HEK293 (cell line): ENCODE measurements around the gene SYNCRIP.

ENCODE experiments used
- CTCF ChIA-PET: fragments of 350-600 bp; formaldehyde crosslinking; extraction: SDS; loops from one replicate; lab custom pipeline; 2021; ENCODE audit warnings: antibody characterized with exemption; lab: Yijun Ruan, JAX
- POLR2A ChIA-PET: fragments of 300-600 bp; formaldehyde crosslinking; extraction: SDS; loops from one replicate; lab custom pipeline; 2020; ENCODE audit warnings: antibody characterized with exemption, inconsistent platforms; lab: Yijun Ruan, JAX
- H3K27ac ChIP-seq: fragments of 200-500 bp; sonication (Bioruptor generic); 2 replicates; pipeline ENCODE4 v1.5.1; 2014; ENCODE audit warnings: low read depth, low read length, control low read depth, inconsistent platforms; ENCODE audit errors: extremely low read depth
- H3K36me3 ChIP-seq, 2 experiments: fragments of 200-500 bp in 1 of 2; sonication (Bioruptor generic) in 1 of 2; 1 replicate in 1 of 2; 2 replicates in 1 of 2; pipeline ENCODE4 v1.5.1; 2014 to 2017; ENCODE audit warnings: inconsistent platforms in 2 of 2, low read length in 2 of 2; ENCODE audit not compliant: control insufficient read depth in 2 of 2, insufficient read depth in 1 of 2
- H3K4me1 ChIP-seq: fragments of 200-500 bp; sonication (Bioruptor generic); 2 replicates; pipeline ENCODE4 v1.5.1; 2014; ENCODE audit warnings: mild to moderate bottlenecking, low read length, inconsistent platforms; ENCODE audit not compliant: control insufficient read depth, insufficient read depth
- H3K4me3 ChIP-seq: 2 replicates; pipeline ENCODE4 v1.5.1; 2011; ENCODE audit warnings: low read depth, mild to moderate bottlenecking, control low read depth, low read length, moderate library complexity
- H3K9me3 ChIP-seq: fragments of 200-500 bp; sonication (Bioruptor generic); 2 replicates; pipeline ENCODE4 v1.5.1; 2014; ENCODE audit warnings: low read depth, low read length, inconsistent platforms; ENCODE audit not compliant: control insufficient read depth, insufficient read depth
- AEBP2 ChIP-seq: fragments of 450-650 bp; formaldehyde crosslinking; IDR thresholded peaks from 2 replicates; pipeline ENCODE4 v1.5.1; 2016; ENCODE audit warnings: missing biosample characterization, missing genetic modification characterization, borderline replicate concordance
- GLIS2 ChIP-seq: fragments of 450-650 bp; formaldehyde crosslinking; IDR thresholded peaks from 2 replicates; pipeline ENCODE4 v1.5.1; 2016; ENCODE audit warnings: missing biosample characterization, missing genetic modification characterization
- HOXC10 ChIP-seq: sonication (generic); formaldehyde crosslinking; IDR thresholded peaks from 2 replicates; pipeline ENCODE4 v1.8.1; 2023; ENCODE audit warnings: mild to moderate bottlenecking, missing genetic modification reagents
- KLF10 ChIP-seq: fragments of 450-650 bp; IDR thresholded peaks from 2 replicates; pipeline ENCODE4 v1.5.1; 2018; ENCODE audit warnings: missing biosample characterization, mild to moderate bottlenecking, missing genetic modification characterization
- REPIN1 ChIP-seq: fragments of 450-650 bp; formaldehyde crosslinking; IDR thresholded peaks from 2 replicates; pipeline ENCODE4 v1.5.1; 2017; ENCODE audit warnings: missing biosample characterization, missing genetic modification characterization, low read depth
- REST ChIP-seq: fragments of 450-650 bp; formaldehyde crosslinking; IDR thresholded peaks from 2 replicates; pipeline ENCODE4 v1.5.1; 2016; ENCODE audit warnings: missing biosample characterization, missing genetic modification characterization
- SCRT1 ChIP-seq: fragments of 450-650 bp; formaldehyde crosslinking; IDR thresholded peaks from 2 replicates; pipeline ENCODE4 v1.5.1; 2016; ENCODE audit warnings: missing biosample characterization, missing genetic modification characterization, borderline replicate concordance
- ZBTB1 ChIP-seq: fragments of 450-650 bp; formaldehyde crosslinking; IDR thresholded peaks from 2 replicates; pipeline ENCODE4 v1.5.1; 2016; ENCODE audit warnings: missing biosample characterization, missing genetic modification characterization
- ZBTB21 ChIP-seq: fragments of 450-650 bp; formaldehyde crosslinking; IDR thresholded peaks from 2 replicates; pipeline ENCODE4 v1.5.1; 2017; ENCODE audit warnings: missing biosample characterization, missing genetic modification characterization
- ZFP41 ChIP-seq: fragments of 450-650 bp; formaldehyde crosslinking; IDR thresholded peaks from 2 replicates; pipeline ENCODE4 v1.5.1; 2016; ENCODE audit warnings: missing biosample characterization, missing genetic modification characterization, borderline replicate concordance
- ZIC2 ChIP-seq: fragments of 450-650 bp; formaldehyde crosslinking; IDR thresholded peaks from 2 replicates; pipeline ENCODE4 v1.5.1; 2016; ENCODE audit warnings: missing biosample characterization, missing genetic modification characterization
- ZNF239 ChIP-seq: fragments of 450-650 bp; formaldehyde crosslinking; IDR thresholded peaks from 2 replicates; pipeline ENCODE4 v1.5.1; 2016; ENCODE audit warnings: missing biosample characterization, missing genetic modification characterization
- ZNF398 ChIP-seq: fragments of 450-650 bp; formaldehyde crosslinking; IDR thresholded peaks from 2 replicates; pipeline ENCODE4 v1.5.1; 2017; ENCODE audit warnings: missing biosample characterization, missing genetic modification characterization
- ZNF426 ChIP-seq: fragments of 450-650 bp; formaldehyde crosslinking; IDR thresholded peaks from 2 replicates; pipeline ENCODE4 v1.5.1; 2017; ENCODE audit warnings: missing biosample characterization, missing genetic modification characterization, mild to moderate bottlenecking, inconsistent platforms, moderate library complexity
- ZNF521 ChIP-seq: fragments of 450-650 bp; formaldehyde crosslinking; IDR thresholded peaks from 2 replicates; pipeline ENCODE4 v1.5.1; 2017; ENCODE audit warnings: missing biosample characterization, mild to moderate bottlenecking, missing genetic modification characterization
- ZNF548 ChIP-seq: fragments of 450-650 bp; formaldehyde crosslinking; IDR thresholded peaks from 2 replicates; pipeline ENCODE4 v1.5.1; 2016; ENCODE audit warnings: missing biosample characterization, missing genetic modification characterization
- ZNF571 ChIP-seq: fragments of 450-650 bp; formaldehyde crosslinking; IDR thresholded peaks from 2 replicates; pipeline ENCODE4 v1.5.0; 2017; ENCODE audit warnings: missing biosample characterization, missing genetic modification characterization
- ZNF658 ChIP-seq: fragments of 450-650 bp; formaldehyde crosslinking; IDR thresholded peaks from 2 replicates; pipeline ENCODE4; 2016; ENCODE audit warnings: missing biosample characterization, missing genetic modification characterization
- ZNF776 ChIP-seq: fragments of 450-650 bp; formaldehyde crosslinking; IDR thresholded peaks from 2 replicates; pipeline ENCODE4 v1.5.0; 2017; ENCODE audit warnings: missing biosample characterization, missing genetic modification characterization, borderline replicate concordance
- ZNF785 ChIP-seq: fragments of 450-650 bp; formaldehyde crosslinking; IDR thresholded peaks from 2 replicates; pipeline ENCODE4 v1.5.1; 2016; ENCODE audit warnings: missing biosample characterization, missing genetic modification characterization
- TF ChIP-seq, protein P1 (sequence below): fragments of 450-650 bp; formaldehyde crosslinking; IDR thresholded peaks from 2 replicates; pipeline ENCODE4 v1.5.1; 2017; ENCODE audit warnings: missing biosample characterization, missing genetic modification characterization
- TF ChIP-seq, protein P2 (sequence below): fragments of 450-650 bp; formaldehyde crosslinking; IDR thresholded peaks from 2 replicates; pipeline ENCODE4 v1.5.1; 2016; ENCODE audit warnings: missing biosample characterization, missing genetic modification characterization
- TF ChIP-seq, protein P3 (sequence below): fragments of 450-650 bp; formaldehyde crosslinking; IDR thresholded peaks from 2 replicates; pipeline ENCODE4 v1.5.1; 2016; ENCODE audit warnings: missing biosample characterization, missing genetic modification characterization
- TF ChIP-seq, protein P4 (sequence below): fragments of 450-650 bp; formaldehyde crosslinking; IDR thresholded peaks from 2 replicates; pipeline ENCODE4 v1.5.1; 2016; ENCODE audit warnings: missing biosample characterization, missing genetic modification characterization

The SYNCRIP gene

DNA sequence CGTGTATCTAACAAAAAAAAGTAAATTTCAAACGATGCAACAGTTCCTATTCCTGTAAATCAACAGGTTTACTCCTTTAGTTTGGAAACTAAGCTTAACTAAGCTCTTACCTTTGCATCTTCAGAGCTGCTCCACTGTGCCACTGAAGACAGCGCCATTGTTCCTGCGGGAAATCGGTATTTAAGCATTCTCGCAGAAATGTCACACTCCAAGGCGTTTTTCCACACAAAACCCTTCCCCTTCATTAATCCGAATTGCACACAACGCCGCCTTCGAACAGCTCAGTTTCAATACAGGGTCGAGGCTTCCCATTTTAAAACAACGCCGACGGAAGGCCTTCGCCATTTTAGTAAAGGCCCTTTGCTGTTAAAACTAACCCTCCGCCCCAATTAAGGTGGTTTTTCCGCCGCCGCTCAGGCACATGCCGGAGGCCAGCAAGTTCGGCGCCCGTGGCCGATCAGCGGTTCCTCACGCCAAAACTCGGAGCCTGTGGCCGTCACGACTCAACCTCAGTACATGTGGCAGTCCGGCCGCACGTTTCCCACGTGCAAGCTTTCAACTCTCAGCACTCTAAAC is 35.4 kb upstream of the SYNCRIP start:
- H3K36me3 ChIP-seq, result peaks cover 0 to 35% of the 10 kb centered on the region in 2 experiments; a peak in 1 of 3 replicates
- ChIA-PET POLR2A (interaction anchor here (0.6 to 5.8 kb wide), 61 partner anchors 8 to 1819 kb away, joined by 3 to 510 read pairs (median 5); partner anchors contain the start of genes CYB5R4, NT5E, SNX14 and SYNCRIP), CTCF (interaction anchor here (0.6 to 2.9 kb wide), 17 partner anchors 8 to 1120 kb away, joined by 3 to 13 read pairs (median 4); partner anchors contain the start of gene SYNCRIP)
- 0 out of 2 replicates have a peak, but pooled peaks cover 7% of the 10 kb centered on the region for H3K4me1 ChIP-seq
- peak overlapping the region; percentile 44; the same call in 1 of the 2 replicates for H3K27ac ChIP-seq
- no peaks in the 10 kb centered on the region for H3K9me3 ChIP-seq
- H3K4me3 ChIP-seq, result peak overlapping the region; percentile 85
- TF ChIP-seq ZNF521 (no peak), KLF10 (no peak), AEBP2 (no peak), GLIS2 (tag by site-specific recombination) (no peak), ZNF426 (tag by site-specific recombination) (no peak), ZFP41 (tag by site-specific recombination) (no peak), REST (peak; percentile 33; the same call in 1 of the 2 replicates), ZNF548 (tag by site-specific recombination) (no peak), REPIN1 (tag by site-specific recombination) (0 out of 2 replicates have a peak, but pooled peaks have one; percentile 37), ZBTB21 (tag by site-specific recombination) (no peak), ZNF658 (tag by site-specific recombination) (no peak), ZNF776 (tag by site-specific recombination) (no peak), ZNF239 (tag by site-specific recombination) (no peak), ZNF785 (tag by site-specific recombination) (no peak), ZNF571 (no peak), ZIC2 (tag by site-specific recombination) (no peak), ZNF398 (no peak), HOXC10 (CRISPR knock-in tag) (no peak), SCRT1 (tag by site-specific recombination) (peak; percentile 90), ZBTB1 (tag by site-specific recombination) (no peak)
- TF ChIP-seq, protein P1, sequence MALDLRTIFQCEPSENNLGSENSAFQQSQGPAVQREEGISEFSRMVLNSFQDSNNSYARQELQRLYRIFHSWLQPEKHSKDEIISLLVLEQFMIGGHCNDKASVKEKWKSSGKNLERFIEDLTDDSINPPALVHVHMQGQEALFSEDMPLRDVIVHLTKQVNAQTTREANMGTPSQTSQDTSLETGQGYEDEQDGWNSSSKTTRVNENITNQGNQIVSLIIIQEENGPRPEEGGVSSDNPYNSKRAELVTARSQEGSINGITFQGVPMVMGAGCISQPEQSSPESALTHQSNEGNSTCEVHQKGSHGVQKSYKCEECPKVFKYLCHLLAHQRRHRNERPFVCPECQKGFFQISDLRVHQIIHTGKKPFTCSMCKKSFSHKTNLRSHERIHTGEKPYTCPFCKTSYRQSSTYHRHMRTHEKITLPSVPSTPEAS (tag by site-specific recombination), result 0 out of 2 replicates have a peak, but pooled peaks have one; percentile 18
- TF ChIP-seq, protein P2, sequence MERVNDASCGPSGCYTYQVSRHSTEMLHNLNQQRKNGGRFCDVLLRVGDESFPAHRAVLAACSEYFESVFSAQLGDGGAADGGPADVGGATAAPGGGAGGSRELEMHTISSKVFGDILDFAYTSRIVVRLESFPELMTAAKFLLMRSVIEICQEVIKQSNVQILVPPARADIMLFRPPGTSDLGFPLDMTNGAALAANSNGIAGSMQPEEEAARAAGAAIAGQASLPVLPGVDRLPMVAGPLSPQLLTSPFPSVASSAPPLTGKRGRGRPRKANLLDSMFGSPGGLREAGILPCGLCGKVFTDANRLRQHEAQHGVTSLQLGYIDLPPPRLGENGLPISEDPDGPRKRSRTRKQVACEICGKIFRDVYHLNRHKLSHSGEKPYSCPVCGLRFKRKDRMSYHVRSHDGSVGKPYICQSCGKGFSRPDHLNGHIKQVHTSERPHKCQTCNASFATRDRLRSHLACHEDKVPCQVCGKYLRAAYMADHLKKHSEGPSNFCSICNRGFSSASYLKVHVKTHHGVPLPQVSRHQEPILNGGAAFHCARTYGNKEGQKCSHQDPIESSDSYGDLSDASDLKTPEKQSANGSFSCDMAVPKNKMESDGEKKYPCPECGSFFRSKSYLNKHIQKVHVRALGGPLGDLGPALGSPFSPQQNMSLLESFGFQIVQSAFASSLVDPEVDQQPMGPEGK (tag by site-specific recombination), result no peak
- TF ChIP-seq, protein P3, sequence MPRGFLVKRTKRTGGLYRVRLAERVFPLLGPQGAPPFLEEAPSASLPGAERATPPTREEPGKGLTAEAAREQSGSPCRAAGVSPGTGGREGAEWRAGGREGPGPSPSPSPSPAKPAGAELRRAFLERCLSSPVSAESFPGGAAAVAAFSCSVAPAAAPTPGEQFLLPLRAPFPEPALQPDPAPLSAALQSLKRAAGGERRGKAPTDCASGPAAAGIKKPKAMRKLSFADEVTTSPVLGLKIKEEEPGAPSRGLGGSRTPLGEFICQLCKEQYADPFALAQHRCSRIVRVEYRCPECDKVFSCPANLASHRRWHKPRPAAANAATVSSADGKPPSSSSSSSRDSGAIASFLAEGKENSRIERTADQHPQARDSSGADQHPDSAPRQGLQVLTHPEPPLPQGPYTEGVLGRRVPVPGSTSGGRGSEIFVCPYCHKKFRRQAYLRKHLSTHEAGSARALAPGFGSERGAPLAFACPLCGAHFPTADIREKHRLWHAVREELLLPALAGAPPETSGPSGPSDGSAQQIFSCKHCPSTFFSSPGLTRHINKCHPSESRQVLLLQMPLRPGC, result 0 out of 2 replicates have a peak, but pooled peaks have one; percentile 9
- TF ChIP-seq, protein P4, sequence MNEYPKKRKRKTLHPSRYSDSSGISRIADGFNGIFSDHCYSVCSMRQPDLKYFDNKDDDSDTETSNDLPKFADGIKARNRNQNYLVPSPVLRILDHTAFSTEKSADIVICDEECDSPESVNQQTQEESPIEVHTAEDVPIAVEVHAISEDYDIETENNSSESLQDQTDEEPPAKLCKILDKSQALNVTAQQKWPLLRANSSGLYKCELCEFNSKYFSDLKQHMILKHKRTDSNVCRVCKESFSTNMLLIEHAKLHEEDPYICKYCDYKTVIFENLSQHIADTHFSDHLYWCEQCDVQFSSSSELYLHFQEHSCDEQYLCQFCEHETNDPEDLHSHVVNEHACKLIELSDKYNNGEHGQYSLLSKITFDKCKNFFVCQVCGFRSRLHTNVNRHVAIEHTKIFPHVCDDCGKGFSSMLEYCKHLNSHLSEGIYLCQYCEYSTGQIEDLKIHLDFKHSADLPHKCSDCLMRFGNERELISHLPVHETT, result 0 out of 2 replicates have a peak, but pooled peaks have one; percentile 79
